HL-60 (cell line): Measurements from ENCODE around the gene ABHD15.

Experiments
- DNase-seq, 2 experiments: peaks; one replicate each; pipeline ENCODE4 v3.0.0-alpha.2; 2010 to 2020; ENCODE audit warnings: low read depth in 1 of 2, low spot score in 1 of 2
- H3K27ac ChIP-seq: fragments of 250-450 bp; sonication (Bioruptor Pico); replicated peaks from 2 replicates; pipeline ENCODE4 v1.5.1; 2020; ENCODE audit warnings: mild to moderate bottlenecking, moderate library complexity
- H3K27me3 ChIP-seq: fragments of 250-450 bp; sonication (Bioruptor Pico); 2 replicates; pipeline ENCODE4 v1.5.1; 2021; ENCODE audit warnings: mild to moderate bottlenecking, moderate library complexity; ENCODE audit not compliant: insufficient read depth, poor library complexity, severe bottlenecking
- H3K4me3 ChIP-seq: replicated peaks from 2 replicates; pipeline ENCODE4 v1.5.1; 2011; ENCODE audit warnings: mild to moderate bottlenecking, control low read depth, low read length; ENCODE audit not compliant: insufficient read depth
- CTCF ChIP-seq: IDR thresholded peaks from one replicate; pipeline ENCODE4 v1.5.1; 2011; ENCODE audit warnings: low read length, control low read depth, inconsistent platforms; ENCODE audit not compliant: insufficient read depth
- GABPA ChIP-seq: IDR thresholded peaks from 2 replicates; pipeline ENCODE4 v1.6.1; 2012; ENCODE audit warnings: low read depth
- POLR2AphosphoS5 ChIP-seq: IDR thresholded peaks from 2 replicates; pipeline ENCODE4 v1.6.1; 2012; ENCODE audit warnings: low read depth
- REST ChIP-seq: IDR thresholded peaks from 2 replicates; pipeline ENCODE4 v1.6.1; 2012; ENCODE audit warnings: low read depth; ENCODE audit not compliant: insufficient replicate concordance
- SPI1 ChIP-seq: IDR thresholded peaks from 2 replicates; pipeline ENCODE4 v1.6.1; 2012; ENCODE audit warnings: low read depth, mild to moderate bottlenecking, borderline replicate concordance

Gene ABHD15

GRCh38 chr17:29524692-29525091 is 42.1 kb downstream of the ABHD15 start:
- H3K27me3 ChIP-seq = no peaks in the 10 kb centered on the region
- no peak for TF ChIP-seq SPI1
- no peak for TF ChIP-seq CTCF
- no peak for TF ChIP-seq POLR2AphosphoS5
- no peak for TF ChIP-seq REST
- TF ChIP-seq GABPA = no peak

GRCh38 chr17:29518359-29518758 is 48.5 kb downstream of the ABHD15 start:
- TF ChIP-seq CTCF (no peak), GABPA (no peak), POLR2AphosphoS5 (no peak), REST (no peak), SPI1 (no peak)
- Histone ChIP-seq H3K4me3 (no peak overlapping the region), H3K27ac (no peak overlapping the region), H3K27me3 (no peaks in the 10 kb centered on the region)
- DNase-seq = no peak

More at GRCh38 chr17:29524692-29525091, 42.1 kb downstream of the ABHD15 start:
- no peak overlapping the region for H3K27ac ChIP-seq
- no peak overlapping the region for H3K4me3 ChIP-seq
- no peak for DNase-seq

GRCh38 chr17:29514792-29515191 is 52.0 kb downstream of the ABHD15 start:
- Histone ChIP-seq H3K4me3 (no peak overlapping the region), H3K27ac (no peak overlapping the region), H3K27me3 (no peaks in the 10 kb centered on the region)
- TF ChIP-seq CTCF (no peak), SPI1 (no peak), GABPA (no peak), REST (no peak), POLR2AphosphoS5 (no peak)
- DNase-seq = no peak
